ENCODE data around the gene CRAT.

The CRAT gene

GRCh38 chr9:129058965-129059795 lies 51.4 kb downstream of the CRAT start:
- FAIRE-seq: no peak

DNA sequence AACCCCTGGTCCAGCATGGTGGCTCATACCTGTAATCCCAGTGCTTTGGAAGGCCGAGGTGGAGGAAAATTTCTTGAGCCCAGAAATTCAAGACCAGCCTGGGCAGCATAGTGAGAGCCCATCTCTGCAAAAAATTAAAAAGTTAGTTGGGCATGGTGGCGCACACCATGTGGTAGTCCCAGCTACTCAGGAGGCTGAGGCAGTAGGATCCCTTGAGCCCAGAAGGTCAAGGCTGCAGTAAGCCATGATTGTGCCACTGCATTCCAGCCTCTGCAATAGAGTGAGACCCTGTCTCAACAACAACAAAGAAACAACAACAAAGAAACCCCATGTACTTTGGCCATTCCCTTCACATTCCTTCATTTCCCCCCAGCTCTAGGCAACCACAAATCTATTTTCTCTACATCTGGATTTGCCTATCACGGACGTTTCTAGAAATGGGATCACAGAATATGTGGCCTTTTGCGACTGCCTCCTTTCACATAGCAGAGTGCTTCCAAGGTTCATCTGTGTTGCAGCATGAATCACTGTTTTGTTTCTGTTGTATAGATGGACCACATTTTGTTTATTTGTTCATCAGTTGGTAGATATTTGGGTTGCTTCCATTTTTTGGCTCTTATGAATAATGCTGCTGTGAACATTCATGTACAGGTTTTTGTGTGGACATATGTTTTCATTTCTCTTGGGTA lies 56.3 kb downstream of the CRAT start:
- no peak for FAIRE-seq

DNA sequence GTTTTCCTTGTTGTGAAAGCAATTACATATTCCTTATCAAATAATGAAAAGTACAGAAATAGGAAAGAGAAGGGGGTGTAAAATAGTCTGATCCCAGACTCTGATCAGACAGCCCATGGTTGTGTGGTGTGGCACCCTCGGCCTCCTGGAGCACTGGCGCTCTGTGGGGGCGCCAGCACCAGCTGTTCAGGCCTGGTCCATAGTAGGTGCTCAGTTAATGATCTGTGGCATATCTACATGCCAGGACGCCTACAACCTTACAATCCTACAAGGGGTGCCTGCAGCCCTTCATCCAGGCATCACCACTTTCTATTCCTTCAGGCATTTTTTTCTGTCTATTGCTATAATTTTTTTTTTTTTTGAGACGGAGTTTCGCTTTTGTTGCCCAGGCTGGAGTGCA lies 57.6 kb downstream of the CRAT start:
- no peak for FAIRE-seq

DNA sequence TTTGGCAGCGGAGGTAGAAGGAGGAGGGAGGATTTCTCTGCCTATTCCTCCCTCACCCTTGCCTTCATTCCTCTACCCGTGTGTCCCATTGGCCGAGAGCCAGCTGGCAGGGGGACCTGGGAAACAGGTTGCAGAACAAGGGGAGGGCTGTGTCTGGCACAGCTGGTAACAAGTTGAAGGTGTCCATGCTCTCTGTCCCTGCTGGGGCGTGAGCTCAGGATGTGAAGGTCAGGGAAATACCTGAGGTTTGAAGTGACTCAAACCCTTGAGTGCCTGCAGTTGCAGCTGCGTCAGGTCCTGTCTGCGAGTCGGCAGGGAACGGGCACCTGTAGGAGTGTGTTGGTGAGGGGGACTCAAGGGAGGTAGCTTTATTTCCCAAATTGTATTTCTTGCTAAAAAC lies 58.0 kb downstream of the CRAT start:
- FAIRE-seq: no peak
